Measurements from ENCODE around the gene EYA2.

DNA sequence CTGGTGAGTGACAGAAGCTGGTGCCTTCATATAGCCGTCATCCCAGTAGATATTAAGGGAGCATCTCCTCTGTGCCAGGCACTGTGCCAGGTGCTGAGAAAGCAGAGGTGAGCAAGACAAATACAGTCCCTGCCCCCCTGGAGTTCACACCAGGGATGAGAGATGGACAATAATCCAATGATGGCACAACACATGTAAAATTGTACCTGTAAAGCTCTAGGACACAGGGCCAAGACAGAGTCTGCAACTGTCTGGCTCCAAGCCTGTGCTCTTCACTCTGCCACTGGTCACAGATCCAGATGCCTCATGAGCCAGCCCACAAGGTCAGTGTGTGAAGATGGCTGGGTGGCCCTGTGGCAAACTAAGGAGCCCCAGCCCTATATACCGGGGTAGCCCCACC is 133.8 kb downstream of the EYA2 start:
- no peak for TF ChIP-seq CTCF (IDR thresholded peaks at IDR 0.05)
- TF ChIP-seq POLR2A (IDR thresholded peaks at IDR 0.05): no peak
